Measurements from ENCODE around the gene GEMIN2.

GRCh38 chr14:39083127-39083526 is 31.0 kb upstream of the GEMIN2 start:
- TF ChIP-seq EZH2 (IDR thresholded peaks at IDR 0.05) (no peak), FOXP2 (optimal IDR thresholded peaks at IDR 0.05; ENCODE audit: control extremely low read depth, extremely low read length, insufficient read depth) (no peak)
